Ascending aorta (tissue), 2 donors: ENCODE measurements around the gene TMEM235. TPM values are rescaled to one million over a fixed set of nuclear protein-coding genes. Genes with fewer than 3 reads are reported as not detected.

Source experiments
- DNase-seq, 2 donors: peaks; one replicate each; pipeline ENCODE4 v3.0.0-alpha.2; 2019; ENCODE audit warnings: low spot score in 2 of 2
- H3K27ac ChIP-seq, 2 donors: fragments of 200-600 bp; sonication (generic); one replicate each; pipeline ENCODE4 v1.5.1; 2016 to 2017; ENCODE audit warnings: mild to moderate bottlenecking in 1 of 2
- H3K27me3 ChIP-seq: fragments of 200-600 bp; sonication (generic); one replicate; pipeline ENCODE4 v1.5.1; 2017
- H3K36me3 ChIP-seq, 2 donors: fragments of 200-600 bp; sonication (generic); one replicate each; pipeline ENCODE4 v1.5.1; 2016
- H3K4me1 ChIP-seq, 2 donors: fragments of 200-600 bp; sonication (generic); one replicate each; pipeline ENCODE4 v1.5.1; 2016 to 2017; ENCODE audit warnings: mild to moderate bottlenecking in 1 of 2
- H3K4me3 ChIP-seq, 2 donors: fragments of 200-600 bp; sonication (generic); one replicate each; pipeline ENCODE4 v1.5.1; 2016 to 2017; ENCODE audit warnings: mild to moderate bottlenecking in 1 of 2
- H3K9me3 ChIP-seq, 2 donors: fragments of 200-600 bp; sonication (generic); one replicate each; pipeline ENCODE4 v1.5.1; 2016
- CTCF ChIP-seq, 3 experiments: fragments of 200-600 bp in 2 of 3; fragments of 450-650 bp in 1 of 3; sonication (generic) in 2 of 3; IDR thresholded peaks; one replicate each; pipeline ENCODE4 v1.5.1; 2016 to 2019; ENCODE audit warnings: antibody characterized with exemption in 3 of 3, mild to moderate bottlenecking in 1 of 3, moderate library complexity in 1 of 3
- intact Hi-C: fragments of 100-400 bp; cut with DNase I; formaldehyde crosslinking; loops from one replicate; pipeline ENCODE4 v1.15.1; 2023
- total RNA-seq: library from RNA; depleted of rRNA; stranded (reverse); fragments of >200 nt; gene quantifications from one replicate; pipeline ENCODE4 v1.1.0, GENCODE V29; 2016

Gene TMEM235
- total RNA-seq, 1 donor from 2014 or later, result not detected

DNA sequence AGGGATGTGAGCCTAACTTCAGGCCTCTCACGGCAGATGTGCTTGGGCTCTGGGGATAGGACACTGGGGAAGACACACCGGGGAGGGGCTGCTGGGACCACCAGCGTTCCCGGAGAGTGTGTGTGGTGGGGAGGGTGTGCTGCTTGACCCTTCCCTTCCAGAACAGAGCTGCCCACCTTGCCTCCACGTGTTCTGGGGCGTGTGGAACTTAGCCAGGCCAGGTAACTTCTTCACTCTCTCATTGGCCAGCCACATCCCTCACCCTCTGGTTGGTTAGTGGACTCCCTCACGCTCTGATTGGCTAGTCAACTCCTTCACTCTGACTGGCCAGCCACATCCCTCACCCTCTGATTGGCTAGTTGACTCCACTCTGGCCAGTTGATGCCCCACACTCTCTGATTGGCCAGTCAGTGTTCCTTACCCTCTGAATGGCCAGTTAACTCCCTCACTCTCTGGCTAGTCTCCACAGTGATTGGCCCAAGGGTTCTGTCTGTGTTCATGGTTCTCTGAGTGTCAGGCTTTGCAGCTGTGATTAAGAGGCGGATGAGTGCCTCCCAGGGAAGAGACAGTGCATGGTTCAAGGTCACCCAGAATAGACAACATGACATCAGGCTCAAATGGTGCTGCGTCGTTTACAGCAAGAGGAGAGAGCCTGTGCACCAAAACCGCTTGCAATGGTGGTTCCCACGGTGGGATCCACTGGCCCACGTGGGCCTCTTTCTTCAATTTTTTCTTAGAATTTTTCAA is 10.0 kb downstream of the TMEM235 start:
- intact Hi-C loops, result no loop called here
- no peak for TF ChIP-seq CTCF (IDR thresholded peaks at IDR 0.05)
- Histone ChIP-seq H3K4me3 (no peak overlapping the region), H3K27ac (no peak overlapping the region), H3K4me1 (no peaks in the 10 kb centered on the region), H3K9me3 (no peaks in the 10 kb centered on the region), H3K36me3 (no peaks in the 10 kb centered on the region), H3K27me3 (no peaks in the 10 kb centered on the region)
- DNase-seq, result no peak

GRCh38 chr17:78242024-78242742 is 10.8 kb downstream of the TMEM235 start:
- no peak for DNase-seq
- no peaks in the 10 kb centered on the region for H3K27me3 ChIP-seq
- H3K9me3 ChIP-seq, result no peaks in the 10 kb centered on the region
- no peak overlapping the region for H3K4me3 ChIP-seq
- no peak for TF ChIP-seq CTCF (IDR thresholded peaks at IDR 0.05)
- H3K27ac ChIP-seq, result no peak overlapping the region
- intact Hi-C loops, result no loop called here
- no peaks in the 10 kb centered on the region for H3K4me1 ChIP-seq
- H3K36me3 ChIP-seq, result no peaks in the 10 kb centered on the region

- no peak overlapping the region for H3K27ac ChIP-seq
- intact Hi-C loops, result no loop called here
- no peak for DNase-seq
- TF ChIP-seq CTCF (IDR thresholded peaks at IDR 0.05), result no peak
- H3K9me3 ChIP-seq, result no peaks in the 10 kb centered on the region
- no peaks in the 10 kb centered on the region for H3K36me3 ChIP-seq
- no peaks in the 10 kb centered on the region for H3K27me3 ChIP-seq
- no peak overlapping the region for H3K4me3 ChIP-seq
- H3K4me1 ChIP-seq, result no peaks in the 10 kb centered on the region
These were observed 15.9 kb downstream of the TMEM235 start for GRCh38 chr17:78247304-78247703.

DNA sequence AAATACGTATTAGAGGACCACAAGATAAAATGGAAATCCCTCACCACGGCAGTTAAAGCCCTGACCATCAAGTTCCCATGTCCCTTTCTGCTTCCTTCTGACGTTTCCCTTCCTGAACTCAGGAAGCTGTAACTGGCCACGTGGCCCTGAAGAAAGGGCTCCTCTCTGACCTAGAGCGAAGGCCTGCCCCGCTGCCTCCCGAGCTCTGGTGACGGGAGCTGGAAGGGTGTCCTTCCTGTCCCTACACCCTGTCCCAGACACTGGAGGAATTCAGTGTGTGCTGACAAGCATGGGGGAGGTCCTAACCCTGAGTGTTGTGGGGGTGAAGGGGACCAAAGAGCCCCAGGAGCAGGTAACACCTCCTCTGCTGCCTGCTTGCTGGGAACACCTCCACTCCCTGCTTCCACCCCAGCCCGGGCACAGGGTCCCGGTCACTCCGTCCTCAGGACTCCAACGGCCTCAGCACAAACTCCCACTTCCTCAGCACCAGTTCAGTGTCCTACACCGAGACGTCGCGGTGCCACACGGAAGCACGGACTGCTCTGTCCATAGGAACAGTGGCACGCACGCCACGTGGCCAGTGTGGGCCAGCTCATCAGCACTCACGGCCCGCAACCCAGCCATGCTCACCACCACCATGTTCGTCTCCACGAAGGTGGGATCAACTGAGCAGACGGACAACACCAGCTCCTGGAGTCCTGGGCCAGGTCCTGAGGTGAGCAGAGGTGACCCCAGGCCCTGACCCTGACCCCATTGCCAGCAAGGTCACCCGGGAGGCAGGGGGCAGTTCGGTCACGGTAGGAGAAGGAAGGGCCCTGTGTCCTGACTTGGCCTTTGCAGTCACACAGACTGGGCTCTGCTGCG is 16.9 kb downstream of the TMEM235 start:
- no peaks in the 10 kb centered on the region for H3K27me3 ChIP-seq
- H3K27ac ChIP-seq, result no peak overlapping the region
- DNase-seq, result no peak
- no peaks in the 10 kb centered on the region for H3K4me1 ChIP-seq
- no peaks in the 10 kb centered on the region for H3K9me3 ChIP-seq
- H3K36me3 ChIP-seq, result no peaks in the 10 kb centered on the region
- H3K4me3 ChIP-seq, result no peak overlapping the region
- no peak for TF ChIP-seq CTCF (IDR thresholded peaks at IDR 0.05)
- intact Hi-C loops, result no loop called here

DNA sequence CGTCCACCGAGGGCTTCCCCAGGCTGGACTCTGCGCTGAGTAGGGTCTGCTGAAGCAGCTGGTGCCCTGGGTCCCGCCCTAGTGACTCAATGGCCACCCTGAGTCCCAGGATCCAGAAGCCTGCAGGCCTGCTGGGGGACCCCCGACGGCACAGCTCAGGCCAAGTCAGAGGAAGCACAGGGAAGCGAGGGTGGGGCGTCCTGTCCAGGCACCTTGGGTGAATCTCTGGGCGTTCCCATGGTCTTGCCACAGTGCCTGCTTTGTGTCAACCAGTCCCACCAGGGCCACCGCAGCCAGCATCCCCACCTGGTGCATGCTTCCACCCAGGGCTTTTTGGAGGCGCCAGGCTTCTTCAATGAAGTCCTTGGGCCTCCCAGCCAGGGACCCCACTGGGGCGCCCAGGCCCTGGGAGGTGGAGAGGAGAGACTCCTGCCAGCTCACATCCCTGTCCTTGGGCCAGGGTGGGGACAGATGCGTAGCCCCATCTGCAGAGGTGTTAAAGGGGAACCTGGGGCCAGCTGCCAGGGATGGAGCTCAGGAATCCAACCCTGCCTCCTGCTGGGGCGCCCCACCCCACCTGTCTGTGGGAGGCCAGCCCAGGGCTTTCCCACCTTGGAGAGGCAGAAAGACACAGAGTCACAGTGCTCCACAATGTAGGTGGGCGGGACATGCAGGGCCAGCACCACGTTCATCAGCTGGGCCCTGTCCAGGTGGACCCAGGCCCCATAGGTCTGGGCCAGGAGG is 17.8 kb downstream of the TMEM235 start:
- no peaks in the 10 kb centered on the region for H3K36me3 ChIP-seq
- H3K27me3 ChIP-seq, result no peaks in the 10 kb centered on the region
- H3K4me3 ChIP-seq, result no peak overlapping the region
- H3K9me3 ChIP-seq, result no peaks in the 10 kb centered on the region
- no peak overlapping the region for H3K27ac ChIP-seq
- H3K4me1 ChIP-seq, result peaks cover 0 to 5% of the 10 kb centered on the region in 2 donors
- intact Hi-C loops, result no loop called here
- TF ChIP-seq CTCF (IDR thresholded peaks at IDR 0.05), result no peak
- DNase-seq, result no peak
